Measurements from ENCODE around the gene LRRN4CL.

DNA sequence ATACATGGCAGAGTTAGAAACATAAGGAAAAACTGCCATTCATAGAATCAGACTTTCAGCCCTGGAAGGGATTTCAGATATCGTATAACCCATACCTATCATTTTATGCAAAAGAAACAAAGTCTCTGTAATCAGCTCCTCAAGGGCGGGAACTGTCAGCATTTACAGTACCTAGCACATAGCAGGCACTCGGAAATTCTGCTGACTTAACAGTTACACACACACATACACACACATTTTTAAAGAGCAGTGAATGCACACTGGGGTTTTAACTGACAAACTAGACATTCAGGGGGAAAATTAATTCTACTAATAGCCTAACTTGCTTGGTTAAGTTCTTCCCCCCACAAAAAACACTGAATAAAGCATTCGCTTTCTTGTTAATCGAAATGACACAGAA, 26.9 kb upstream of the LRRN4CL start:
- TF ChIP-seq EZH2phosphoT487 (IDR thresholded peaks at IDR 0.05; ENCODE audit: low read length) (no peak), CTCF (IDR thresholded peaks at IDR 0.05; ENCODE audit: low read length) (no peak), EZH2 (optimal IDR thresholded peaks at IDR 0.05; ENCODE audit: low read depth, low read length) (no peak)

All from MM.1S (cell line).